Gastrocnemius medialis (tissue), 4 donors: Measurements from ENCODE around the gene STAMBPL1.

Experiments used
- POLR2A ChIP-seq, 2 donors: fragments of 450-650 bp; IDR thresholded peaks; one replicate each; pipeline ENCODE4 v1.6.1; 2017; ENCODE audit warnings: antibody characterized with exemption in 2 of 2, mild to moderate bottlenecking in 2 of 2, moderate library complexity in 2 of 2
- TF ChIP-seq, protein P1 (sequence below), 5 experiments: fragments of 450-650 bp in 3 of 5; fragments of 200-600 bp in 2 of 5; sonication (generic) in 2 of 5; IDR thresholded peaks in 4 of 5; conservative IDR thresholded peaks in 1 of 5; 1 replicate in 4 of 5; 2 replicates in 1 of 5; pipeline ENCODE4 v1.5.1; 2016 to 2019; ENCODE audit warnings: antibody characterized with exemption in 5 of 5, mild to moderate bottlenecking in 3 of 5, moderate library complexity in 3 of 5

DNA sequence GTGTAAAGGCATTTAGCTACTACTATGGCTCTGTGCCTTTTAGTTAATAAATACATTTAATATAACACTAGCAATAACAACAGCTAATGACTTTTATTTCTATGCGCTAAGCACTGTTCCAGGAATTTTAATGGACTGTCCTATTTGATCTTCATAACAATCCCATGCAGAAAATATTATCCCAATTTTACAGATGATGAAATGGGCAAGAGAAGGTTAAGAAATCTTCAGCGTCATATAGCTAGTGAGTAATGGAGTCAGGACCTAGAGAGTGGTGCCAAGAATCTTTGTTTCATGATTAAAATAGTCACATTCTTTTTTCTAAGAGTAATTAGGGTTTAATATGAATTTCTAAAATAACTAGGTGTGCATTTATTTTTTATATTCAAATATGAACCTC, 40.2 kb downstream of the STAMBPL1 start:
- TF ChIP-seq, protein P1, sequence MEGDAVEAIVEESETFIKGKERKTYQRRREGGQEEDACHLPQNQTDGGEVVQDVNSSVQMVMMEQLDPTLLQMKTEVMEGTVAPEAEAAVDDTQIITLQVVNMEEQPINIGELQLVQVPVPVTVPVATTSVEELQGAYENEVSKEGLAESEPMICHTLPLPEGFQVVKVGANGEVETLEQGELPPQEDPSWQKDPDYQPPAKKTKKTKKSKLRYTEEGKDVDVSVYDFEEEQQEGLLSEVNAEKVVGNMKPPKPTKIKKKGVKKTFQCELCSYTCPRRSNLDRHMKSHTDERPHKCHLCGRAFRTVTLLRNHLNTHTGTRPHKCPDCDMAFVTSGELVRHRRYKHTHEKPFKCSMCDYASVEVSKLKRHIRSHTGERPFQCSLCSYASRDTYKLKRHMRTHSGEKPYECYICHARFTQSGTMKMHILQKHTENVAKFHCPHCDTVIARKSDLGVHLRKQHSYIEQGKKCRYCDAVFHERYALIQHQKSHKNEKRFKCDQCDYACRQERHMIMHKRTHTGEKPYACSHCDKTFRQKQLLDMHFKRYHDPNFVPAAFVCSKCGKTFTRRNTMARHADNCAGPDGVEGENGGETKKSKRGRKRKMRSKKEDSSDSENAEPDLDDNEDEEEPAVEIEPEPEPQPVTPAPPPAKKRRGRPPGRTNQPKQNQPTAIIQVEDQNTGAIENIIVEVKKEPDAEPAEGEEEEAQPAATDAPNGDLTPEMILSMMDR (IDR thresholded peaks at IDR 0.05 in 4 of 5, conservative IDR thresholded peaks at IDR 0.05 in 1 of 5): no peak
- no peak for TF ChIP-seq POLR2A (IDR thresholded peaks at IDR 0.05)
